ENCODE results near the gene UBN2. TPM values are rescaled to one million over a fixed set of nuclear protein-coding genes. Genes with fewer than 3 reads are reported as not detected.

Gene UBN2
- total RNA-seq, 3 donors from 2014 or later (not counting 1 experiment from before 2014, with no cell fraction given): 17.6 to 33.2 (median 21.2) TPM

- 94% methylated on average over 6 of the region's 6 CpGs for WGBS (ENCODE audit: insufficient coverage)
- H3K27ac ChIP-seq (ENCODE audit: low read length): no peak overlapping the region
- H3K36me3 ChIP-seq (ENCODE audit: control insufficient read depth, insufficient read depth, low read length): peaks cover 22% of the 10 kb centered on the region
- DNase-seq (no peak), ATAC-seq (no peak)
- no peak for TF ChIP-seq CTCF (IDR thresholded peaks at IDR 0.05)
- peaks cover 13% of the 10 kb centered on the region for H3K36me3 Mint-ChIP-seq
- H3K27me3 Mint-ChIP-seq (ENCODE audit: low read depth in 2 of 2): no peaks in the 10 kb centered on the region
- no peak overlapping the region for H3K4me3 ChIP-seq (ENCODE audit: low read length)
- H3K4me1 Mint-ChIP-seq: no peaks in the 10 kb centered on the region
- H3K27ac Mint-ChIP-seq: no peak overlapping the region
- no peaks in the 10 kb centered on the region for H3K9me3 Mint-ChIP-seq
- H3K4me1 ChIP-seq (ENCODE audit: control insufficient read depth, insufficient read depth, low read length): no peaks in the 10 kb centered on the region
- intact Hi-C loops (cut with micrococcal nuclease): no loop called here
- H3K4me3 Mint-ChIP-seq: no peak overlapping the region
- no peaks in the 10 kb centered on the region for H3K27me3 ChIP-seq (ENCODE audit: control insufficient read depth, insufficient read depth, low read length)
- H3K9me3 ChIP-seq (ENCODE audit: control insufficient read depth, insufficient read depth, low read length): no peaks in the 10 kb centered on the region
Observed at GRCh38 chr7:139286144-139286543, 55.1 kb downstream of the UBN2 start.

- Histone ChIP-seq H3K27ac (ENCODE audit: low read length) (no peak overlapping the region), H3K36me3 (ENCODE audit: control insufficient read depth, insufficient read depth, low read length) (peaks cover 13% of the 10 kb centered on the region), H3K4me1 (ENCODE audit: control insufficient read depth, insufficient read depth, low read length) (no peaks in the 10 kb centered on the region), H3K27me3 (ENCODE audit: control insufficient read depth, insufficient read depth, low read length) (no peaks in the 10 kb centered on the region), H3K9me3 (ENCODE audit: control insufficient read depth, insufficient read depth, low read length) (no peaks in the 10 kb centered on the region), H3K4me3 (ENCODE audit: low read length) (no peak overlapping the region)
- Mint-ChIP-seq H3K4me3 (no peak overlapping the region), H3K27ac (no peak overlapping the region), H3K36me3 (peaks cover 6% of the 10 kb centered on the region), H3K9me3 (no peaks in the 10 kb centered on the region), H3K4me1 (no peaks in the 10 kb centered on the region), H3K27me3 (ENCODE audit: low read depth in 2 of 2) (no peaks in the 10 kb centered on the region)
- WGBS (ENCODE audit: insufficient coverage): 95% methylated on average over 7 of the region's 7 CpGs
- intact Hi-C loops (cut with micrococcal nuclease): no loop called here
- TF ChIP-seq CTCF (IDR thresholded peaks at IDR 0.05): no peak
- ATAC-seq (no peak), DNase-seq (no peak)
Observed at GRCh38 chr7:139292821-139293220, 61.8 kb downstream of the UBN2 start.

GRCh38 chr7:139293534-139293933, 62.5 kb downstream of the UBN2 start:
- Mint-ChIP-seq H3K27me3 (ENCODE audit: low read depth in 2 of 2) (no peaks in the 10 kb centered on the region), H3K4me1 (no peaks in the 10 kb centered on the region), H3K36me3 (peaks cover 9% of the 10 kb centered on the region), H3K9me3 (no peaks in the 10 kb centered on the region), H3K27ac (no peak overlapping the region), H3K4me3 (no peak overlapping the region)
- Histone ChIP-seq H3K9me3 (ENCODE audit: control insufficient read depth, insufficient read depth, low read length) (no peaks in the 10 kb centered on the region), H3K36me3 (ENCODE audit: control insufficient read depth, insufficient read depth, low read length) (peaks cover 17% of the 10 kb centered on the region), H3K27ac (ENCODE audit: low read length) (no peak overlapping the region), H3K4me3 (ENCODE audit: low read length) (no peak overlapping the region), H3K27me3 (ENCODE audit: control insufficient read depth, insufficient read depth, low read length) (no peaks in the 10 kb centered on the region), H3K4me1 (ENCODE audit: control insufficient read depth, insufficient read depth, low read length) (no peaks in the 10 kb centered on the region)
- ATAC-seq (no peak), DNase-seq (no peak)
- TF ChIP-seq CTCF (IDR thresholded peaks at IDR 0.05): no peak
- intact Hi-C loops (cut with micrococcal nuclease): no loop called here
- WGBS (ENCODE audit: insufficient coverage): 97% methylated on average over 2 of the region's 2 CpGs

- TF ChIP-seq CTCF (IDR thresholded peaks at IDR 0.05): no peak
- H3K9me3 ChIP-seq (ENCODE audit: control insufficient read depth, insufficient read depth, low read length): no peaks in the 10 kb centered on the region
- no peaks in the 10 kb centered on the region for H3K9me3 Mint-ChIP-seq
- H3K4me1 ChIP-seq (ENCODE audit: control insufficient read depth, insufficient read depth, low read length): no peaks in the 10 kb centered on the region
- H3K4me3 Mint-ChIP-seq: no peak overlapping the region
- WGBS (ENCODE audit: insufficient coverage): 95% methylated on average over 3 of the region's 4 CpGs
- H3K27ac ChIP-seq (ENCODE audit: low read length): no peak overlapping the region
- no peaks in the 10 kb centered on the region for H3K27me3 ChIP-seq (ENCODE audit: control insufficient read depth, insufficient read depth, low read length)
- no peaks in the 10 kb centered on the region for H3K27me3 Mint-ChIP-seq (ENCODE audit: low read depth in 2 of 2)
- no peak overlapping the region for H3K4me3 ChIP-seq (ENCODE audit: low read length)
- DNase-seq (no peak), ATAC-seq (no peak)
- intact Hi-C loops (cut with micrococcal nuclease): no loop called here
- no peak overlapping the region for H3K27ac Mint-ChIP-seq
- H3K36me3 ChIP-seq (ENCODE audit: control insufficient read depth, insufficient read depth, low read length): peaks cover 21% of the 10 kb centered on the region
- H3K4me1 Mint-ChIP-seq: no peaks in the 10 kb centered on the region
- H3K36me3 Mint-ChIP-seq: peaks cover 9% of the 10 kb centered on the region
Observed at GRCh38 chr7:139294241-139294640, 63.2 kb downstream of the UBN2 start.
